T-helper 2 cell (primary cell): ENCODE measurements around the gene NPY4R.
"Not testable (repeated sequence)": the region's sequence is repeated elsewhere in the genome, so short reads cannot be mapped to it uniquely, and the experiment has no call there.

Source experiments
- DNase-seq, 5 experiments: peaks; one replicate each; pipeline versions ENCODE4 v3.0.0 to v3.0.0-alpha.2; 2012 to 2022

The NPY4R gene

DNA sequence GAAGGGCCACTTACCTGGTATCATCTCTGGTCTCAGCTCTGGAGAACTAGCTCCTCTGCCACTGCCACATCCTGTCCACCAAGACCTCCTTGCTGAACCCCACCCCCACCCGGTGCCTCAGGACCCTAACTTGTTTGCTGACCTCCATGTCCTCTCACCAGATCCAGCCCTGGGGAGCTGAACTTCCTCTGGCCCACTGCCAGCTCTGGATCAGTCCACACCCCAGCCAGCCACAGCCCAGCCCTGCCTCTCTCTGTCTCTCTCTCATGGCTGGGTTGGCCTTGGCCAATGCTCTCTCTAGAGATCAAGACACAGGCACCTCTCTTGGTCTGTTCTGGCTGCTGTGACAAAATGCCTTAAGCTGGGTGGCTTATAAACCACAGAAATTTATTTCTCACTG lies 14.4 kb downstream of the NPY4R start:
- DNase-seq, result not testable (repeated sequence)

DNA sequence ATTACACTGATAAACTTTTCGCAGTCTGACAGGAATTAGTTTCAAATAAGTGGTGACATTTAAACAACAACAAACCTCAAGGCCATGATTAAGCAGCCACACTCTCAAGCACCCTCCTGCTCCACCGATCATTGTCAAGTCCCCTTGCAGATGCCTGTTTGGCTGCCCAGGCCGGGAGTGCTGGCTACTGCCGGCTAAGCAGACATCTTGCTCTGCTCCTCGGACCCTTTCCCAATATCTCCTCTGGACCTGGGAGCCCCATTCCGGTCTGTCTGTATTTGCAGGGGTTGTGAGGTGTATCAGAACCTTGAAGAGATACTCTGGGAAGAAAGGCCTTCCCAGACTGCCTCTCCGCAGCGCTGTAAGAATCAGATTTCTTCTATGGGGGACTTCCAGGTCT lies 14.9 kb downstream of the NPY4R start:
- not testable (repeated sequence) for DNase-seq

DNA sequence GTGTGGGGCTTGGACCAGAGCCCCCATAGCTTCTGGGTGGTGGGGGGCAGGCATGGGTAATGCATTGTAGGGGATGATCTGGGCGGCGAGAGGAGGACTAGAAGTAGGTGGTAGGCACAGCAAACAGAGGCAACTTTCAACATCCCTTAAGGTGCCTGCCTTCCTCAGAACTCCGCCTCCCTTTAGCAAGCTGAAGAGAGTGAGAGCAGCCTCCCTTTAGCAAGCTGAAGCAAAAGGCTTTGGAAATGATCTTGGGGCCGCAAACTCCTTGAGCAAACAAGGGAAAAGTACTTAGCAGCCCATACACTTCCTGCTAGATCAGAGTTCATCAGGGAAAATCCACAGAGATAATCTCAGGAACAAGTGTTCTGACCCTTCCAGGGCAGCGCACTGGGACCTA lies 18.3 kb downstream of the NPY4R start:
- not testable (repeated sequence) for DNase-seq

DNA sequence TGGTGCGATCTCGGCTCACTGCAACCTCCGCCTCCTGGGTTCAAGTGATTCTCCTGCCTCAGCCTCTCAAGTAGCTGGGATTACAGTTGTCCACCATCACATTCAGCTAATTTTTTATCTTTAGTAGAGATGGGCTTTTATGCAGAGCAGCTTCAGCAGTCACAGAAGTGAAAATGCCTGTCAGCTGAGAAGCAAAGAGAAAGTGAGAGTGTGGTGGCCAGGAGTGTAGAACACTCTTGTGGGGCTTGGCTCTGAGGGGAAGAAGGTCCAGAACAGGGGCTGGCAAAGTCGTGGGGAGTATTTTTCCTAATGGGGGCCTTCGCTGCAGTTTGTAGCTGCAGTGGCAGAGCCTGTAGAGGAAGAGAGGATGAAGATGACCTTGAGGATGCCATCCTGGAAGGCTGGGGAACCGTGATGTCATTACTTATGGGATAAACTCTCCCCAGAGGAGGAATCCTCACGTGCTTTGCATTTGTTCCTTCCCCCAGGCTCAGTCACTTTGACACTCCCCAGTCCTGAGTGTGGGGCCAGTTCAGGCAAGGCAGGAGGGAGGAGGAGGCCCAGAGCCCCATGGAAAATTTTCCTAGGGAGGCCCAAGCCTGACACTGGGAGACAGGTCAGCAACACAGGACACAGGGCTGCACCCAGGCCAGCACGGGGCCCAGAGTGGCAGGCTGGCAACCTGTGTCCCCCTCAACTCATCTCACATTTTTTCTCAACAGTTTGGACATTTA lies 20.2 kb downstream of the NPY4R start:
- not testable (repeated sequence) for DNase-seq

DNA sequence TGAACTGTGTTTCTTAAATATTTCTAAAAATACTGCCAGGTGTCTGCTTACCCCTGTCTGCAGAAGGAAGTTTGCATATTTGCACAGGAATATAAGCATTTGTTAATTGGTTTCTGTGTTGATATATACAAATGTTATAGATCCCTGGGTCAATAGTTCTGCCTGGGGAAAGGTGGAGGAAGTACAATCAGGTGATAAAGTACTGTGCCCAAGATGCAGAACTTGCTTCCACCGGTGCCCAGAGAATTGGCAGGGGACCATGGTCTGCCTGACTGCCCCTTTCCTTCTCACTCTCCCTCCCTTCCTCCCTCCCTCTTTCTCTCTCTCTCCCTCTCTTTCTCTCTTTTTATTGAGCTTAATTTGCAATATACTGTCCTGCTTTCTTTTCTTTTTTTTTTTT lies 22.3 kb downstream of the NPY4R start:
- not testable (repeated sequence) for DNase-seq

DNA sequence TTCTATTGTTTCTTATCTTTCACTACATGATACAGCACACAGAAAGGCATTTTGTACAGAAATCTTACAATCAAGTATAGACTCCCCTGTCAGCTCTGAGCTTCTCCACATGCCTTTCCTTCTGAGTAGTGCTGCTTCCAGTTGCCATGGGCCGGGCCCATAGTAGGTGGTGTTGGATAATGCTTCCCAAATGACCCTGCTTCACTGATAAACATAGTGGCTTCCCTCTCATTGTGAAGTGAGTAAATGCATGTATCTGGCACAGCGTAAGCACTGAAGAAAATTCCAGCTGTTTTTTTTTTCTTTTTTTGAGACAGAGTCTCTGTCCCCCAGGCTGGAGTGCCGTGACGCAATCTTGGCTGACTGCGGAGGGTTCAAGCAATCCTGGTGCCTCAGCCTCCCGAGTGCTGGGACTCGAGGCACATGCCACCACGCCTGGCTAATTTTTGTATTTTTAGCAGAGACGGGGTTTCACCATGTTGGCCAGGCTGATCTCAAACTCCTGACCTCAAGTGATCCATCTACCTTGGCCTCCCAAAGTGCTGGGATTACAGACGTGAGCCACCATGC lies 23.0 kb downstream of the NPY4R start:
- DNase-seq, result not testable (repeated sequence)

DNA sequence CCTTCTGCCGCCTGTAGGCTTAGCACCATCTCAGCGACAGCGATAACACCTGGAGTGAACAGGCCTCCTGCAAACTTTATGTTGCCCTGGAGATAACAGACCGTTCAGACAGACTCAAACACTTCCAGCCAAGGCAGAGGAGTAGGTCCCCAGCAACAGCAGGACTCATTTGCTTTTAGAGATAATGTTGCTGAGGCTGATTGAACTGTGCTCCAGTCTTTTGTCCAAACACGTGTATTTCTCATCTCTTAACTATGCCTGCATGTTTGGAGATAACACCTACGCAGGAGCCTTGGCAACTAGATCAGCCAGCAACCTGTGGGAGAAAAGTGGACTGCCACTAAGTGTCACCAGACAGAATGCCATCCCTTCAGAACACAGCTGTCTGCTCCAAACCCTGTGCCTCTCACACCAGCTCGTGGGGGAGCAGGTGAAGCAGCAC lies 23.9 kb downstream of the NPY4R start:
- not testable (repeated sequence) for DNase-seq

DNA sequence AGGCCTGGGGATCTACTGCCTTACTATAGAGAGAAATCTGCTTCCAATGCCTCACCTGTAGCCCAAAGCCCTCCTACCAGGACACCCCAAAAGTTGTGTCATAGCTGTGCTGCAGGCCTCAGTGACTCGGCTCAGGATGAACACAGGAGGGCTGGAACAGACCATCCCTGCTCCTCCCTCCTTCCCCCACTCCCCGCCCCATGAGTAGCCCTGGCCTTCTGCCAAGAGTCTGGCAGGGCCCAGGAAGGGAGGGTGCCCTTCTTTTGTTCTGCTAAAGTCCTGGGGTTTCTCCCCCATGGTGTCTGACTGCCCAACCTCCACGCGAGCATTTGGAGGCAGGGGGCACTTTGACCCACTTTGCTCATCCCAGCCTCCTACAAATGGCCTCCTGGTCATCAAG lies 24.8 kb downstream of the NPY4R start:
- not testable (repeated sequence) for DNase-seq

DNA sequence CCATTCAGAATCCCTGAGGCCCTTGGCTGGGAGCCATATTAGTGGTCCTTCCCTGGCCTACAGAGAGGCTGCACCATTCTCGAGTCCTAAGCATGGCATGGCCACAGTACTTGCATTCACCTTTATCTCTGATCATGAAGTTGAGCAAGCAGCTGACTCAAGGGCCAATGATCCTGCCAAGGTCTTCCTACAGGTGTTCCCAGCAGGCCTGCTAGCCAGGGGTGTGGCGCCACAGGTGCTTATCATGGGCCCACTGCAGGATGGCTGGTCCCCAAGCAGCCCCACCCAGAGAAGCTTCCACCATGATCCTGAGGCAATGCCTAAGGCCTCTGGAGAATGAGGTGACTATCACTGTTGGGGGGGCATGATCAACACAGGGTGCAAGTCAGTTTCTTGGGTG lies 42.2 kb downstream of the NPY4R start:
- DNase-seq, result not testable (repeated sequence)

DNA sequence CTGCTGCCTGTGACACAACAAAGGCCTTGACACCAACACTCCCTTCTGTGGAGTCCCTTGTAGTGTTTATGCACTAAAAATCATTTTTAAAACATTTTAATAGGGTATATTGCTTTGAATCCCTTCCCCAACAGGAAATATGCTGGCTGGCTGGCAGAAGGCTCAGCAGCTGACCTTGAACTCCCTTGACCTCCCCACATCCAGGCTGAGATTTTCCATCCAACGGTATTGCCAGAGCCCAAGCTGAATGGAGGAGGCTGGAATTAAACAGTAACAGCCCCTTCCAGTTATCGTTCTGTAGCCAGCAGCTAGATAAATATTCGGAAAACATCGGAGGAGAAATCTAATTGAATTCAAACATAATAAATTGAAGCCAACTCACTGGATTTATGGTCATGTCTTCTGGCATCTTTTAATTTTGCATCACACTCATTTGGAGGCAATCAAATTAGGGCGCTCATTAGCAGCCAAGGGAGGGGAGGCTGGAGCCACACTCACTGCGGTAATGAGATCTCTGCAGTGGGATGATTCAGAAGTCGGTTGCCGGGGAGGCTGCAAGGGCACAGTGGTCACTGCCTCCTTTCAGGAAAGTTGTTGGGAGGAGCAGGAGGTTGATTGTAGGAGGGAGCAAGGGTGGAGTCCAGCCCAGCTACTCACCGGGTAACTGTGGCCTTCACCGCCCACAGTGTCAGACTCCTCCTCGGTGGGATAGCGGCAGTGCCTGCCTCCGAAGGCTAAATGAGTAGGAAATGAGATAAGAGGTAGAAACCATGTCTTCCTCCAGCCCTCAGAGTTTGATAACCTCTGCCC lies 46.0 kb downstream of the NPY4R start:
- DNase-seq, result not testable (repeated sequence)

DNA sequence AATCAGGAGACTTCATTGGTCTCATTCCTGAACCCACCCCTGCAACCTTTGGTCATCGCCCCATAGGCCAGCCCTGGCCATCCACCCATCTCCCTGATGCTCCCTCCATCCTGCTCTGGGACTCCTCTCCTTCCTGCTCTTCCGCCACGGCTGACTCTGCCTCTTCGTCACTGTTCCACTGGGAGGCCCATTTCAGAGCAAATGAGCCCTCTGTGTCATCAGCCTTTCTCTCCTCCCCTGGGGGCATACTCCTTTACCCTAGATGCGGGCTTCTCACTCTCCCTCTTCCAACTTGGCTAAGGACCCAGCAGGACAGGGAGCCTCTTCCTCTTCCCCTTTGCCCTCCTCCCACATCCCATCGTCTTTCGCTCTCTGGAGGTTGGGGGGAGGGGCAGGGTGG lies 47.5 kb downstream of the NPY4R start:
- not testable (repeated sequence) for DNase-seq

DNA sequence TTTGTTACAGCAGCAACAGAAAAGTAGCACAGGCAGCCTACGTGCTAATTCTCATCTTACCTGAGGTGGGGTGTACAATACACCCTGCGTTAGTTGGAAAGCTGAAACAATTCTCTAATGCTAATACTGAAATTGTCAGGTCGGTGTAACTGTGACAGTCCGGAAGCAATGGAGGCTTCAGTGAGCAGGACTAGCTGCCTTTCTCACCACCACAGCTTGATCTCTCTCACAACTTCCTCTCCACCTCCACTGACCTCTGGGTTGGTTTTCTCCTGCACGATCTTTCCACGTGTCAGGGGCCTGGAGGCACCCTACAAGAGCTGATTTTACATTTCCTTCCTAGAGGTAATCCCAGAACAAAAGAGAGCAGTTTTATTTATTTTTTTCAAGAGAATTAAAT lies 50.5 kb downstream of the NPY4R start:
- DNase-seq, result not testable (repeated sequence)

DNA sequence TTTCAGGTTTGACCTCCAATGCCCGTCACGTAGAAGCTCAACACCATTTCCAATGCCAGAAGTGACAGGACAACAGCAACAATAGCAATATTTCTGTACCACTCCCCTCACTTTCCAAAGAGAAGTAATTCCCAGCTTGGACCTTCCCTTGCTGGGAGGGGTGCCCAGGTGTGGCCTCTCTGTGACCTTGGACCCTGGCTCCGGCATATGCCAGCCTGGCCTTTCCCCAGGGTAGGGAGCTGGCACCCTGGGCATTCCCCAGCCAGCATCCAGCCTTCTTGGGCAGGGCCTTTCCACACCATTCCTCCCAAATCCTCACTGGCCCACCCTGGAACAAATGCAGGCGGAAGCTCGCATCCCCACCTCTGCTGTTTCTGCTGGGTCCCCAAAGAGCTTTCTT lies 53.1 kb downstream of the NPY4R start:
- not testable (repeated sequence) for DNase-seq

DNA sequence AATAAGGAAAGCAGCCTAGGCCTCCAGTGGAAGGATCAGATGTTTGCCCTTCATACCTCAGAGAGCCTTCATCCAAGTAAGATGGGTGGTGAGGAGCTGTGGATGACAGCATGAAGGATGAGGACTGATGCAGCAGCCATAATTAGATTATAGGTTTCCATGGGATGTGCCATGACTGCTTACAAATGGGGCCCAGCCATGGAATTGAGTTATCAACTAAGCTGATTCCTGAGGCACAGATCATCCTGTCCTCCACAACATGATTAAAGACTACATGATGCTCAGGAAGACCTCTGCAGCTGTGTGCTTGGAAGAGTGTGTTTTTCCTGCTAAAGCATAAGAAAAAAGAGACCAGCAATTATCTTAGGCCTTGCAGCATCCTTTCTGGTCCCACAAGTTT lies 54.6 kb downstream of the NPY4R start:
- not testable (repeated sequence) for DNase-seq
